ENCODE measurements around the gene MALT1. TPM values are rescaled to one million over a fixed set of nuclear protein-coding genes. Genes with fewer than 3 reads are reported as not detected.

MALT1 gene
- polyA plus RNA-seq, 1 donor from 2014 or later = 40.5 TPM

DNA sequence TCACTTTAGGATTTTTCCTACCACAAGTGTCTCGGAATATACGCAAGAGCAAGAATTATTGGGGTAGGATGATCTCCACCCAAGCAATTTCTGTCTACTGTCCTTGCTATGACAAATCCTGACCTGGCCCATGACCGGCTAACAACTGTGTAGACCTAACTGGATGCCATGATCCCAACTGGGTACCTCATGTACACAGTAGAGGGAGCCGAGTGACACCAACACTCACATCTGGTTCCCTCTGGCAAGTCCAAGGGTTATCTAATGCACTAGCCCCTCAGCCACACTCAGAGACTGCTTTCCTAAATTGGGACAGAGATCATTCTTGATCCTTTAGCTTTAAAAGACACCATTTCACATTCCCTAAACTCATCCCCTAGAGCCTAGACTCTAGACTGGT, 132.7 kb downstream of the MALT1 start:
- H3K9ac ChIP-seq (ENCODE audit: low read length) = no peak overlapping the region
- TF ChIP-seq POLR2AphosphoS5 (IDR thresholded peaks at IDR 0.05) = no peak
- H3K27ac ChIP-seq (ENCODE audit: low read length) = no peak overlapping the region
- H3K4me3 ChIP-seq (ENCODE audit: low read length) = no peak overlapping the region
- H3K27me3 ChIP-seq (ENCODE audit: insufficient read depth, low read depth, low read length) = no peaks in the 10 kb centered on the region
- no peaks in the 10 kb centered on the region for H3F3A ChIP-seq (ENCODE audit: insufficient read depth, low read length, poor library complexity, severe bottlenecking)
- H3K36me3 ChIP-seq (ENCODE audit: insufficient read depth, low read length) = no peaks in the 10 kb centered on the region
- H3K9me3 ChIP-seq (ENCODE audit: low read length) = no peaks in the 10 kb centered on the region
- no peak overlapping the region for H2AFZ ChIP-seq (ENCODE audit: low read depth, low read length)
- H3K4me2 ChIP-seq (ENCODE audit: low read length) = no peak overlapping the region
- no peaks in the 10 kb centered on the region for H4K20me1 ChIP-seq (ENCODE audit: insufficient read depth)
- no peaks in the 10 kb centered on the region for H3K79me2 ChIP-seq (replicated peaks; ENCODE audit: insufficient read depth, low read length)
- no peaks in the 10 kb centered on the region for H3K9me2 ChIP-seq (ENCODE audit: insufficient read depth, low read length)

Other genes with a start within 250 kb of the MALT1 start
- gene ALPK2, start 42.4 kb upstream of the MALT1 start, polyA plus RNA-seq = not detected in 2 replicates
- 119 and 132 TPM in 2 replicates for gene ZNF532, start 193.4 kb downstream of the MALT1 start, polyA plus RNA-seq